VCaP (cell line): ENCODE measurements around the gene PTPRN2.
"Not testable (repeated sequence)": the region's sequence is repeated elsewhere in the genome, so short reads cannot be mapped to it uniquely, and the experiment has no call there.

ENCODE experiments used
- H3K27ac ChIP-seq: fragments of 450-650 bp; 2 replicates; pipeline ENCODE4 v1.5.1; 2017
- TF ChIP-seq, protein P1 (sequence below): fragments of 450-650 bp; conservative IDR thresholded peaks from 2 replicates; pipeline ENCODE4 v1.5.1; 2017; ENCODE audit warnings: mild to moderate bottlenecking, moderate library complexity

Gene PTPRN2

GRCh38 chr7:158384746-158385145, 202.9 kb downstream of the PTPRN2 start:
- H3K27ac ChIP-seq, result no peak overlapping the region
- TF ChIP-seq, protein P1, sequence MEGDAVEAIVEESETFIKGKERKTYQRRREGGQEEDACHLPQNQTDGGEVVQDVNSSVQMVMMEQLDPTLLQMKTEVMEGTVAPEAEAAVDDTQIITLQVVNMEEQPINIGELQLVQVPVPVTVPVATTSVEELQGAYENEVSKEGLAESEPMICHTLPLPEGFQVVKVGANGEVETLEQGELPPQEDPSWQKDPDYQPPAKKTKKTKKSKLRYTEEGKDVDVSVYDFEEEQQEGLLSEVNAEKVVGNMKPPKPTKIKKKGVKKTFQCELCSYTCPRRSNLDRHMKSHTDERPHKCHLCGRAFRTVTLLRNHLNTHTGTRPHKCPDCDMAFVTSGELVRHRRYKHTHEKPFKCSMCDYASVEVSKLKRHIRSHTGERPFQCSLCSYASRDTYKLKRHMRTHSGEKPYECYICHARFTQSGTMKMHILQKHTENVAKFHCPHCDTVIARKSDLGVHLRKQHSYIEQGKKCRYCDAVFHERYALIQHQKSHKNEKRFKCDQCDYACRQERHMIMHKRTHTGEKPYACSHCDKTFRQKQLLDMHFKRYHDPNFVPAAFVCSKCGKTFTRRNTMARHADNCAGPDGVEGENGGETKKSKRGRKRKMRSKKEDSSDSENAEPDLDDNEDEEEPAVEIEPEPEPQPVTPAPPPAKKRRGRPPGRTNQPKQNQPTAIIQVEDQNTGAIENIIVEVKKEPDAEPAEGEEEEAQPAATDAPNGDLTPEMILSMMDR, result no peak

- no peak overlapping the region for H3K27ac ChIP-seq
- TF ChIP-seq, protein P1, result no peak
Observed at GRCh38 chr7:158383665-158384064, 204.0 kb downstream of the PTPRN2 start.

- no peak overlapping the region for H3K27ac ChIP-seq
- TF ChIP-seq, protein P1, result no peak
Observed at GRCh38 chr7:158382363-158383254, 205.0 kb downstream of the PTPRN2 start.

DNA sequence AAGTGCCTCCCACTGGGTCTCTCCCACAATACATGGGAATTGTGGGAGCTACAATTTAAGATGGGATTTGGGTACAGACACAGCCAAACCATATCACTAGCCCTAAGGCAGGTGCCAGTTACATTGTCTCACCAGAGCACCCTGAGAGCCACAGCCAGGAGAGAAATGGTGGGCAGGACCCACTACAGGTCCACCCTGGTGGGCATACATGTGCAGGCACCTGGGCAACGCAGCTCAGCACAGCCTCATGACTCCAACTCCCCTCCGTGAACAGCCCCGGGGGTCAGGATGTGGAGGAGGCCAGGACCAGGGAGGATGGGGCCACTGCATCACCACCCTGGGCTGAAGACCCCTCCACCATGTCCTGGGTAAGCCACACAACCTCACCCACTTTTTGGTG, 205.7 kb downstream of the PTPRN2 start:
- TF ChIP-seq, protein P1, result no peak
- H3K27ac ChIP-seq, result no peak overlapping the region

DNA sequence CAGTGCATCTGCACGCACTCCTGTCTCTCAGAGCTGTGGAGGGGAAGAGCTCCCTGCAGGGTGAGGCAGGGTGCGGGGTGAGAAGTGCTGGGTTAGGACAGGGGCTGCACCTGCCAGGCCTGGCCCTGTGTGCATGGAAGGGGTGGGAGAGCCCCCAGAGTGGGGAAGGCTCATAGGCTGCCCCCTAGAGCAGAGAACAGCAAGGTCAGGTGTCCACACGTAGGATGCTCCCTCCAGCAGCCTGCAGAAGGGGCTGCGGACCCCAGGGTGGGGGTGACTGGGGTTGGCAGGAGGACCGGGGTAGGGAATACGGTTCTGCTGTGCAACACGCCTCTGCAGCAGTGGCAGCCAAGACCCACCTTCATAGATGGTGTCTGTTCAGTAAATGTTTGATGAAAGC, 208.6 kb downstream of the PTPRN2 start:
- H3K27ac ChIP-seq, result peak overlapping the region; percentile 63
- TF ChIP-seq, protein P1, result no peak

DNA sequence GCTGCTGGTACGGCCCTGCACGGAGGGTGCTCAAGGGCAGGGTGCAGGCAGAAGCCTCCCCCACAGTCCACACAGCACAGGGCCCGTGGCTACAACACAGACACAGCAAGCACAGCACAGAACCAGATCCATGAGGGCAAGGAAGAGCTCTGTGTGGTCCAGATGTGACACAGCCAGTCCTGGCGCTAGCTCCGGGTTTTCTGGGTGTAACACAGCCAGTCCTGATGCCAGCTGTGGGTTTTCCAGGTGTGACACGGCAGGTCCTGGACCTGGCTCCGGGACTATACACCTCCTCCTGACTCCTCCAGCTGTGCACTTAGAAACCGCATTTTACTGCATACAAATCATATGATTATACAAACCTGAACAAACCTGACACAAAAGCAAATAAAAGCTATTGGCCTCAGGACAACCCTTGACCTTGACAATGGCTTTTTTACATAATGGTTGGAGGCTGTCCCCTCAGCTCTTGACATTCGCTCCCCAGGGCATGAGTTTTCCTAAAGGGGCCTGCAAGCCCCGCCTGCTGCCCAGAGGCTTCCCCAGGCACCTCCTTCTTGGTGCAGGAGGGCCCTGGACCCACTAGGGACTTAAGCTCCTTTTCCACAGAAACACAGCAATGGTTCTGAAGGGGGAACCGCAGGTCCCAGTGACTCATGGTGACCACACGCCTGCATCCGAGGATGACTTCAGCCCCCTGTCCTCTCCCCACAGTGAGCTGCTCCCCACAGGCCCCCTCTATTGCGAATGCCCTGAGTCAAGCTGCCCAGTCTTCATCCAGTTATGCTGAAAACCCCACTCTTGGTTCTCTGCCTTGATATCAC, 209.6 kb downstream of the PTPRN2 start:
- peak overlapping the region; percentile 63 for H3K27ac ChIP-seq
- TF ChIP-seq, protein P1, result no peak

GRCh38 chr7:158376839-158377186, 210.8 kb downstream of the PTPRN2 start:
- H3K27ac ChIP-seq, result not testable (repeated sequence)

- not testable (repeated sequence) for H3K27ac ChIP-seq
Observed at GRCh38 chr7:158376146-158376838, 211.3 kb downstream of the PTPRN2 start.
